DOHH2 (cell line): ENCODE measurements around the gene ADPGK.

Experiments used
- CTCF ChIP-seq: fragments of 200-600 bp; sonication (generic); IDR thresholded peaks from one replicate; pipeline ENCODE4 v1.5.1; 2014; ENCODE audit warnings: antibody characterized with exemption, mild to moderate bottlenecking, low read depth, low read length; ENCODE audit not compliant: poor library complexity, severe bottlenecking
- EZH2phosphoT487 ChIP-seq: fragments of 200-600 bp; sonication (generic); IDR thresholded peaks from 2 replicates; pipeline ENCODE4 v1.6.1; 2017; ENCODE audit warnings: borderline replicate concordance, mild to moderate bottlenecking, antibody characterized with exemption, low read length, moderate library complexity, mixed read lengths

- no peak for TF ChIP-seq CTCF
- no peak for TF ChIP-seq EZH2phosphoT487
Observed at GRCh38 chr15:72800833-72801481, 17.4 kb upstream of the ADPGK start.
